Fibroblast of skin of left biceps (primary cell): ENCODE results near the gene NEBL.

Experiments
- DNase-seq, 2 experiments: peaks; one replicate each; pipeline ENCODE4 v3.0.0-alpha.2; 2013; ENCODE audit warnings: low read depth in 2 of 2

The NEBL gene

GRCh38 chr10:20901110-20901509 lies 4.0 kb upstream of the NEBL start:
- no peak for DNase-seq

- peak; percentile 15 to 32 for DNase-seq
These were observed 1.9 kb upstream of the NEBL start for GRCh38 chr10:20898866-20899535.

- no peak for DNase-seq
These were observed 3.8 kb downstream of the NEBL start for GRCh38 chr10:20893297-20893696.

- no peak for DNase-seq
These were observed 4.3 kb downstream of the NEBL start for GRCh38 chr10:20892796-20893195.

- no peak for DNase-seq
These were observed 5.0 kb downstream of the NEBL start for GRCh38 chr10:20892011-20892585.

GRCh38 chr10:20891338-20891714 lies 5.8 kb downstream of the NEBL start:
- DNase-seq, result peak; percentile 25 to 28

- DNase-seq, result no peak
These were observed 6.4 kb downstream of the NEBL start for GRCh38 chr10:20890491-20891337.

- no peak for DNase-seq
These were observed 7.1 kb downstream of the NEBL start for GRCh38 chr10:20890009-20890408.

- DNase-seq, result no peak
These were observed 8.3 kb downstream of the NEBL start for GRCh38 chr10:20888620-20889330.

- DNase-seq, result no peak
These were observed 9.2 kb downstream of the NEBL start for GRCh38 chr10:20887706-20888555.

- DNase-seq, result no peak
These were observed 11.4 kb downstream of the NEBL start for GRCh38 chr10:20885678-20886077.

GRCh38 chr10:20883552-20883951 lies 13.6 kb downstream of the NEBL start:
- no peak for DNase-seq

GRCh38 chr10:20882091-20882490 lies 15.0 kb downstream of the NEBL start:
- DNase-seq, result no peak

- DNase-seq, result no peak
These were observed 18.0 kb downstream of the NEBL start for GRCh38 chr10:20879136-20879535.

GRCh38 chr10:20877986-20878983 lies 18.8 kb downstream of the NEBL start:
- DNase-seq, result no peak

GRCh38 chr10:20877554-20877953 lies 19.6 kb downstream of the NEBL start:
- DNase-seq, result no peak

- no peak for DNase-seq
These were observed 22.9 kb downstream of the NEBL start for GRCh38 chr10:20874261-20874660.

- no peak for DNase-seq
These were observed 25.1 kb downstream of the NEBL start for GRCh38 chr10:20871970-20872369.

- DNase-seq, result no peak
These were observed 26.3 kb downstream of the NEBL start for GRCh38 chr10:20870834-20871233.

GRCh38 chr10:20863008-20863407 lies 34.1 kb downstream of the NEBL start:
- DNase-seq, result no peak
